Activated T-helper 1 cell treated with anti-CD3 and anti-CD28 coated beads, Interleukin-2, amount 50 U/mL, for 16 hours (primary cell): ENCODE measurements around the gene ZNF783.

Experiments used
- DNase-seq, 2 donors: peaks; one replicate each; pipeline ENCODE4 v3.0.0-alpha.2; 2020; ENCODE audit warnings: low read depth in 1 of 2, low spot score in 1 of 2

The ZNF783 gene

DNA sequence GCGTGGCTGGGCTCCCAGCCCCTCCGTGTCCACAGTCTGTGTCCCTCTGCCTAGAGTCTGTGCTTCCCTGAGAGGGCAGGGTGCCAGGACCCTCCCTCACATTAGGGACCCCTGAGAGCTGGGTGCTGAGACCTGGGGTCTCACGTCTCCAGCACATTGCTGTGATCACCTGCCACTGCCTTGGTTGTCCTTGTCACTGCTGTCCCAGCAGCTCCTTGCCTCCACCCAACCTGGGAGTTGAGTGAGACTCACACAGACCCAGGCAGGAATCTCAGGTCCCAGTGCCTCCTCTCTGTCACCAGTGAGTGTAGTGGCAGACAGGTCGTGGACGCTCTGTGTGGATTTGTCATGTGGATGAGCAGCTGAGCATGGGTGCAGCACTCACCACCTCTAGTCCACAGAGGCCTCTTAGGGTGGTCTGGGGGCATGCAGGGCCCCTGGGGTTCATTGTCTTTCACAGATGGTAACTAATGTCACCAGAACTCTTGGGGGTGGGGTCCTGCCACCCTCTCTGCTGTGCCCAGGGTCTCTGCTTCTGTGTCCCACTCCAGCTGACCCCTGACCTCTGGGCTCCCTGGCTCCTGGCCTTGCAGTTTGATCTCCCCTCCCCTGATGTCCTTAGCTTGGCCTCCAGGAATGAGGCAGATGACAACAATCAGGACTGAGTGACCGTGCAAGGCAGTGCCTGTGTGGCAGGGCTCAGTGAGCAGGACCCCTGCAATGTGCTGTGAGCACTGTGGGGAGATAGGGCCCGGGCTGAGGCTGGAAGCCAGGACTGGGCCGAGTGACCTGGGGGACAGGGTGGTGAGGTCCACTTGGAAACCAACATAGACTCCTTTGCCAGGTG lies 18.9 kb downstream of the ZNF783 start:
- DNase-seq, result no peak

DNA sequence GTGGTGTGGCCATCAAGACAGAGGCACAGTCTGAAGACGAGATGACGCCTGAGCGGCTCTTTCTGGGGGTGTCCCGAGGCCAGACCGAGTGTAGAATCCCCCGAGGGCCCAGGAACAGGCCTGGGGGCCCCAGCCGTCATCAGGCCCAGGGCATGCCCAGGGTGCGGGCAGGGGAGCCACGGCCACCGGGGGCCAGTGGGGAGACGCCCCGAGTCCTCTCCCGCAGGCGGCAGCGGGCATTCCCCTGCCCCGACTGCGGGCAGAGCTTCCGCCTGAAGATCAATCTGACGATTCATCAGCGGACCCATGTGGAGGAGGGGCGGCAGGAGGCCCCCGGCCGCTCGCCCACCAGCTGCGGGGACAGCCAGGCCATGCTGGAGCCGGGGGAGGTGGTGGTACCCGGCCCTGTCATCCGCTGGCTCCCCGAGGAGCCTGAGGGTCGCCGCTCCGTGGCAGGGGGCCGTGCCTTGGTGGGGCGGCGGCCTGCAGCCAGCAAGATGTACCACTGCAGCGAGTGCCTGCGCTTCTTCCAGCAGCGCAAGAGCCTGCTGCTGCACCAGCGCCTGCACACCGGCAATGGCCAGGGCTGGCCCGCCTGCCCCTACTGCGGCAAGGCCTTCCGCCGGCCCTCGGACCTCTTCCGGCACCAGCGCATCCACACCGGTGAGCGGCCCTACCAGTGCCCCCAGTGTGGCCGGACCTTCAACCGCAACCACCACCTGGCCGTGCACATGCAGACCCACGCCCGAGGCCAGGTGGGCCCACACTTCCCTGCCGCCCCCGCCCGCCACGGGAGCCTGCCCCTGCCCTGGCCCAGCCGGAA lies 19.7 kb downstream of the ZNF783 start:
- DNase-seq, result no peak

DNA sequence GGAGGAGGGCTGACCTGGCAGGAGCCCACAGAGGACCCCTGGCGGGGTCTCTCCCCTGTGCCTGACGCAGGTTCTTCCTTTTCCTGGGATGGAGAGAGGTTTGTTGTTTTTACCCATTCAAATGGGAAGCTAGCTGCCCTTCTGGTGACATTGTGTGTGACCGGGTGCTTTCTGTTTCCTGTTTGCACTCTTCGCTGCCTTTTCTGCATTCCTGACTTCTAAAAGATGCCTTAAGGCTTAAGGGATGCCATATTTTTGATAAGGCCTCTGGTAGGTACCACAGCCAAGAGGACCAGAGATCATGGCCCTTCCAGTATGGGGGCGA lies 20.3 kb downstream of the ZNF783 start:
- DNase-seq, result no peak

DNA sequence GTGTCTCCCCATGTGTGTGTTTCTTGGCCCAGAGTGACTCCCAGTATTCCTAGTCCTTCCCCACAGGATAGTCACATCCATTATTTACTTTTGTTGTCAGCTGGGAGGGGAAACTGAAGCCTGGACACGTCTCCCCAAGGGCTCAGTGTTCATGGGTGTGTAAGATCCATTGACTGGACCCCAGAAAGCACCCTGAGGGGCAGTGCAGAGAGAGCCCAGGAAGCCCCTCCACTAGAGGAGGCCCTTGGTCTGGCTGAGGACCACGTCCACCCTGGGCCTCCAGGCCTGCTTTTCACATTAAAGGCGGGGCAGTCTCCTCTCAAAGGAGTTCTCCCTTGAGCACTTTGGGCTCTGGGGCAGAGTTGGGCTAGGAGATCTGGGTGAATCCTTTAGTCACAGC lies 21.3 kb downstream of the ZNF783 start:
- DNase-seq, result no peak

DNA sequence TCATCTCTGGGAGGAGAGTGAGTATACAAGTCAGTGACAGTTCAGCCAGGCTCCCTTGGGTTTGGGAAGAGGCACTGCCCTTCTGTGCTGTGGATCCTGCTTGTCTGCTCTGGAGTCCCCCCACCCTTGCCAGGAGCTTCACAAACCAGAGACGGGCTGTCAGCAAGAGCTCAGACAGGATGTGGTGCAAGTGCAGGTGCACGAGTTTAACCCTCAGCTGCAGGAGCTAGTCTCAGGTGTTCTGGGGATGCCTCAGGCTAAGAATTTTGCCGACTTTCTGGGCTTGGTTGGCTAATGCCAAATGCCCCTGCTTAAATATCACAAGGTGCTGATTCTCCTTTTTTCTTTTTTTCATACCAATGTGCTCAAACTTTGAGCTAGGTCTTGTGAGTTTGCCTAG lies 22.3 kb downstream of the ZNF783 start:
- peak in 1 of 2 donors; percentile 30 for DNase-seq

DNA sequence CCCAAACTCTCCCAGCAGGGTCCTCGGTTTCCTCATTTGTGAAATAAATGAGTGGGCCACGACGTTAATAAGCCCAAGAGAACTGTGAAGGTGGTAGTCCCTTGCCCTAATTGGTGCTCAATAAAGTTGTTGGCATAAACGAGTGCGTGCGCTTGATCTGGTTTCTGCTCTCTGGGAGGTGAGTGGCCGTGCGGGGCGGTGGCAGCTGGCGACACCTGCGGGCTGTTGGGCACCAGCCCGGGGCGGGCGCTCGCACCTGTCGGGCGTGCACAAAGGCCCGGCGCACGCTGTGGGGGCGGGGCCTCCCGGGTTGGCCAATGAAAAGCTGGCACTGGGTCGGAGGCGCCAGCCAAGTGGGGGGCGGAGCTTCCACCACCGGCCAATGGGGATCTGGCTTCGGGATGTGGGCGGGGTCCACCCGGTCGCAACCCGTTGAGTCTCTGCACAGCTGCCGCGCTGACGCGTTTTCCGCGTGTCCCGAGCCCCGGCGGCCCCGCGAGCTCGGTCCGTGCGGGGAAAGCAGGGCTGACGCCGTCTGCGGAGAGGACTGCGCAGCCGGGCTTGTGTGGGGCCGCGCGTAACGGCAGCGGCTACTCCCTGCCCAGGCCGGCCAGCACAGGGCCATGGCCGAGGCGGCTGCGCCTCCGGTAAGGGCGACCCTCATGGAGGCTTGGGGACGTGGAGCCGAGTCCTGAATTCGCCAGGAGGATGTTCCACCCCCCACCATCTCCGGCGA lies 23.0 kb downstream of the ZNF783 start:
- DNase-seq, result peak; percentile 96 to 98

DNA sequence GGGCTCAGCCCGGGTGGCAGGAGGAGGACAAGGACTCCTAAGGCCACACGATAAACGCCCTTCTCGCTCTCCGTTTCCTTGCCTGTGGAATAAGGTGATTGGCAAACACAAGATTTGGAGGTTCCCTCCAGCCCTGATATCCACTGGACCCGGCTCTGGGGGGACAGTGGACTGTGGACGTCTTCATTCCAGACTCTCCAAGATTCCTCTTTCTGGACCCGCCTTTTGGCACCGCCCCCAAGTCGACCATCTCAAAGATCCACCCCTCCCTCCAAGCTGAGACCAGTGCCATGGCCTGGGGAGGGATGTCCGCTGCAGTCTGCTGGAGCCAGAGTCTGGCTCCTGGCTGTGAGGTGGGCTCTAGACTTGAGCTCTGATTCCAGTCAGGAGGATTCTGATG lies 23.6 kb downstream of the ZNF783 start:
- DNase-seq, result no peak

DNA sequence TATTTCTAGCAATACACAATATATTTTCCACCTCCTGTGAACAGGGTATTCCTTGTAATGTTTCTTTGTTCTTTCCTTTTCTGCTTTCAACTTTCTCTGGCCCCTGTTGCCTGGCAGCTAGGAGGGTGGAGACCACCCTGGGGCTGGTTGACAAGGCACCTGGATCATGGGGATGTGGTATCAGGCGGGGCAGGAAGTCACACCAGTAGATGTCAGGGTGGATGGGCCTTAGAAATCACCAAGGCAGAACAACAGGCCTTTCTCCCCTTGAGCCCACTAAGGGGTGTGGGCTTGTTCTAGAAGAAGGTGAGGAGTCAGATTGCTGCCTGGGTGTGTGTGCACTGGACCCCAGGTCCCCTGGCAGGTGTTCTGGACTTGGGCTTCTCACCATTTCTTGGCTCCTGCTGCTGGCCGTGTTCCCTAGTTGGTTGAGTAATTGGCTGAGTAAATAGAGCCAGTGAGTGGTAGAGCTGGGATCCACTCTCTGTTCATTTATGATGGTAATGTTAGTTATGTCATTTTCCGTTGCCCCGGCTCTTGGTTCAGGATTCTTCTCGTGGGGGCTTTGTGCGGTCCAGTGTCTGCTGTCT lies 24.9 kb downstream of the ZNF783 start:
- no peak for DNase-seq

DNA sequence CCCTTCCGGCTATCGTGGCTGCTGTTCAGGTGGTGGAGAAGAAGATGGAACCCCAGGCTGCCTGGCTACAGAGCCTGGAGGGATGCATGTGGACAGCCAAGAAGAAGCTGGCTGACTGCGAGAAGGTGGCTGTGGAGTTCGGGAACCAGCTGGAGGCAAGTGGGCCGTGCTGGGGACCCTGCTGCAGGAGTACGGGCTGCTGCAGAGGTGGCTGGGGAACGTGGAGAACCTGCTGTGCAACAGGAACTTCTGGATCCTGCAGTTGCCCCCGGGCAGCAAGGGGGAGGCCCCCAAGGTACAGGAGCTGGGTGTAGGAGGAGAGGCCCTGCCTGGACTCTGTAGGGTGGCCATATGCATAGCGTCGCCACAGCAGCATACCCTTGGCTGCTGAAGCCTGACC lies 25.6 kb downstream of the ZNF783 start:
- DNase-seq, result no peak

DNA sequence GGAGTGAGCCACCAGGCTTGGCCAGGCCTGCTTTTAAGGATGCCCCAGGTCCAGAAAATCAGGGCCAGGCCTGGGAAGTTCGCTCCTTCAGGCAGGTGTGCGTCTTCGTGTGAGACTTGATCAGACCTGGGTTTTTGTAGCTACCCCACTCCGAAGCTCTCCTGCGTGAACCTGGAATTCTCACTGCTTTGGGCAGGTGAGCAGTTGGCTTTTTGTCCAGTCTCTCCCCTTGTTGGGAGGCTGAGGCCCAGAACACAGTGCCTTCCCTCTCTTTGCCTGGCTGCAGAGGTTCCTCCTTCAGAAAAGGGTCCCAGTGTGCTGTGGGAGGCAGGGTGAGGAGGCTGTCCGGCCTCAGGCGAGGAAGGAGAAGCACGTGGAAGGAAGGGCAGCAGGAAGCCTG lies 27.3 kb downstream of the ZNF783 start:
- no peak for DNase-seq

DNA sequence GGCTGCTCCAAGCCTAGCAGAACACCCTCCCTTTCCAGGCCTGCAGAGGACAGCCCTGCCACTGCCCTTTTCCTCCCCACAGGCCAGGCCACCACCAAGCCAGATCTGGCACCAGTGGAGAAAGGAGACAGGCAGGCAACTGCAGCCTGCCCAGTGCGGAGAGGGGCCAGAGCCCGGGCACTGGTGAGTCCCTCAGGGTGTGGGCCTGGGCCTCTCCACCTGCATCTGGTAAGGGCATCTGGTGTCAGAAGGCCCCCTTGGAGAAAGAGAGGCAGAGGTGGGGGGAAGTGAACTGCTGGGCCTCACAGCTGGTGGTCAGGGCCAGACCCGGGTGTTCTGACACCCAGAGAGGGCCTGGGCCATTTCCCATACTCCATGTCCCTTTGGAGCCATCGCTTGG lies 27.9 kb downstream of the ZNF783 start:
- no peak for DNase-seq

DNA sequence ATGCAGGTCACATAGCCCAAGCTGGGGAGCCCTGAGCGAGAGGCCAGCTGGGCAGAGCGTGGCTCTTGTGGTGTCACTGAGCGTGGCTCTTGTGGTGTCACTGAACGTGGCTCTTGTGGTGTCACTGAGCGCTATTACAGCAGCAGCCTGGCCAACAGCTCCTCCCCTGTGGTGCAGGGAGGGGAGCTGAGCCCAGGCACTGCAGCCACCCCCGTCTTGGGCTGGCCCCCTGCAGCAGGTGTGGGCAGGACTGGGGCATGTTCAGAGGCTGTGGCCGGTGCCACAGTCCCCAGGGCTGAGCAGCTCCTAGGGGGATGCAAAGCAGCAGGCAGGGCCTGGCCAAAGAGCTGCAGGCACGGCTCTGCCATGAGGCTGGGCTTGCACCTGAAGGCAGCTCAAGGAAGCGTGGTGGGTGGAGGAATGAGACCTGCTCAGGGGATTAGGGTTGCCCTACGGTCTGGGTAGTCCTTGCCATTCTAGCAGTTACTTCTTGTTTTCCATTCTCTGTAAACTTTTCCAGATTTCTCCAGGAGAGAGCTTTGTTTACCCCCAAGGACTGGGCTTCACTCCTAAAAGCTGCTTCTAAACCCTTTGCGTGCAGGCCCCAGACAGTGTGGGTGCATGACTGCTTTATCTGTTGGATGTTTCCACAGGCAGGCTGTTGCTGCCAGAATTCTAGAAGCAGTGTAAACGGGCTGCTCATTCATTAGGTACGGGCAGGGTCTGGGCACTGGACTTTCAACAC lies 29.2 kb downstream of the ZNF783 start:
- no peak for DNase-seq

DNA sequence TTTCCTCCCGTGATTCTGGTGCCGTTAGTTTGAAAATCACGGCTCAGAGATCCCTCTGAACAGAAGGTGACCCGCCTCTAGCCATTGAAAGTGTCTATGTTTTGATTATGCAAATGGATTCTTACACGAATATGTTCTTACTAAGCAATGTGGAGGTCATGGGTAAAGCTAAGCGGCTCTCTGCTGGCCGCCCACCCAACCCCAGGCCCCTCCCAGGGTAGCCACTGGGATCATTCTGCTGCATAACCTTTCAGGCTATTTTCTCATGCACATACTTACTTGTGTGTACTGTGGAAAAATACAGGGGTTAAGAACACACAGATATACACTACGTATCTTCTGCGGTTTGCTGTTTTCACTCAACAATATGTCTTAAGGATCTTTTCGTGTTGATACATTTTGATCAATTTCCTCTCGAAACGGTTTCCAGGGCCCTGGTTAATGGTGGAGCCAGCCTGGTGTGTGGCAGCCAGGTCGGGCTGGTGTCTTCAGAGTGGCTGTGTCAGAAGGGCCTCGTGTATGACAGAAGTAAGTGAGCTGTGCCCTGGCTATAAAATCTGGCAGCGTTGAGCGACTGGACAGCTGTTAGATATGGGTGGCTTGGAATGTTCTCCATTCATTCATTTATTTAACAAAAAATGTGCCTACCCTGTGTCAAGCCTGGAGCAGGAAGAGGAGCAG lies 29.9 kb downstream of the ZNF783 start:
- DNase-seq, result no peak

DNA sequence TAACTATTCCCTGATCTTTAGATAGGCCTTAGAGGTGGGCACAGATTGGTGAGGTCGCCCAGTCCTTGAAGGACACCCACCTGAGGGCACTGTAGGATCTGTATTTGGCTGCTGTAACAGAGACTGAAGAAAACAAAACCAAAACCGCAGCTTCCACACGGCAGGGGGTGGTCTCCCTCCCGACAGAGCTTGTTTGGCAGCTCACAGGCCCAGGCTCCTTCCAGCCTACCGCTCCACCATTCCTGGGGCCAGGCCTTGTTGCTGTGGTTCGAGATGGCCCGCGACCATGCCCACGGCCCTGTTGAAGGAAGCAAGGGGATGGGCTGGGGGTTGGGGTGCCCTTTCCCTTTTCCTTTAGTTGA lies 30.4 kb downstream of the ZNF783 start:
- DNase-seq, result no peak

DNA sequence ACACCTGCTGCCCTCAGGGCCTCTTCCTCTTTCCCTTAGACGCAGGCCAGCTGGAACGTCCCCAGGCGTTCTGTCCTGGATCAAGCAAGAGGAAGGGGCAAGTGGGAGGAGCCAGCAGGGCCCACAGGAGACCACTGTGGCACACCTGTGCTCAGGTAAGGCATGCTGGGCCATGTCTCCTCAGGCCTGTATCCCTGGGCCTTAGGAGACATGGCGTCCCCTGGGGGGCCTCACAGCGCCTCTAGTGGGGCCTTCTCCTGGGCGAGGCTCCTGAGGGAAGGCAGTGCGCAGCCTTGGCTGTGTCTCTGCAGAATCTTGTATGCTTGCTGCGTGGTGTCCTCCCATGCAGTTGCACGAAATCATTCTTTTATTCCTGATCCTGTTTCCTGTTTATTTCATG lies 31.3 kb downstream of the ZNF783 start:
- DNase-seq, result no peak

DNA sequence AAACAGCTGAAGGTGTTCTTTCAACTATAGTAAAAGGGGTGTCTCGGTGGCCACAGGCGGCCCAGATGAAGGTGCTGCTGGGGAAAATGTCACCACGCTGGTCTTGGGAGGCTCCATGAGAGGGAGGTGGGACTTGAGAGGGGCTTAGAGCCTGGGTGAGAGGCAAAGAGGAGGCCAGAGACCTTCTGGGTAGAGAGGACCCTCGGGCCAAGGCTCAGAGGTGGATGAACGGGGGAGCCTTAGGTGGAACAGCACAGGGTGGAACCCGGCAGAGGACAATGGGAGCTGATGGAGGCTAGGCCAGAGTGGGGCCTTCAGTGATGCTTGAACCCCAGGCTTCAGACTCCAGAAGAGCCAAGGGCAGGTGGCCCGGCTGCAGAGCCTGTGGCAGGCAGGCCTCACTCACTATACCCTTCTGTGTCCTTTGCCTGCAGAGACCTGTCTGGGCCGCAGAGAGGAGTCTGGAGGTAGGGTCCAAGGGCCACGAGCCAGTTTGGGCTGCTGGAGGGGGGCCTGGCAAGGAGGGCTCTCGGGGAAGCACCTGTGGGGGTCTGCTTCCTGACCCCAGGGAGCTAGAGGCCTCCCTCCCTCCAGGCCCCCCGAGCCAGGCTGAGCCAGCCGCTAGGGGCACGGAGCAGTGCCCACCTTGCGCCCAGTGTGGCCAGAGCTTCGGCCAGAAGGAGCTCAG lies 32.1 kb downstream of the ZNF783 start:
- no peak for DNase-seq

DNA sequence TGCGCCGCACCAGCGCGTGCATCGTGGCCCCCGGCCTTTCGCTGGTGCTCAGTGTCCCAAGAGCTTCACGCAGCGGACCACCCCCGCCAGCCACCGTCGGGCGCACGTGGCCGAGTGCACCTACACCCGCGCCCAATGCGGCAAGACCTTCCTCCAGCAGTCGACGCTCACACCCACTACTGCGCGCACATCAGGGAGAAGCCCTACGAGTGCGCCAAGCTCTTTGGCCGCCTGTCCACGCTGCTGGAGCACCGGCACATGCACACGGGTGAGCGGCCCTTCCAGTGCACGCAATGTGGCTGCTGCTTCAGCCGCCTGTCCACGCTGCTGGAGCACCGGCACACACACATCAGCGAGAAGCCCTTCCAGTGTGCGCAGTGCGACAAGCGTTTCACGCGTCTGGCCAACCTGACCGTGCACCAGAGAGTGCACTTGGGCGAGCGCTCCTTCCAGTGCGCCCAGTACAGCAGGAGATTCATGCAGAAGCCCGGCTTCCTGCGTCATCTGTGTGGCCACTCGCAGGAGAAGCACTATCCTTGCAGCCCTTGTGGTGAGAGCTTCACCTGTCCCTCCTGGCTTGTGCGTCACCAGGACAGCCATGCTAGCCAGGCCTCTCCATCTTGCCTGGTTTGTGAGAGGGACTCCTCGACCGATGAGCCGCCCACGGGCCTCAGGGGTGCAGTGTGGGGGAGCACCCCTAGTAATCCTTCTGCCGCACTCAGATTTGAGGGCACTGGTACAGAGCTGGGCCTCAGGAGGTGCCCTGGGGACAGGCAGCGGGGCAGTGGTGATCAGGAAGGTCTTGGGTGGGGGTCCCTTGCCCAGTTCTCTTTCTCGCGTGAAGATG lies 32.9 kb downstream of the ZNF783 start:
- no peak for DNase-seq

DNA sequence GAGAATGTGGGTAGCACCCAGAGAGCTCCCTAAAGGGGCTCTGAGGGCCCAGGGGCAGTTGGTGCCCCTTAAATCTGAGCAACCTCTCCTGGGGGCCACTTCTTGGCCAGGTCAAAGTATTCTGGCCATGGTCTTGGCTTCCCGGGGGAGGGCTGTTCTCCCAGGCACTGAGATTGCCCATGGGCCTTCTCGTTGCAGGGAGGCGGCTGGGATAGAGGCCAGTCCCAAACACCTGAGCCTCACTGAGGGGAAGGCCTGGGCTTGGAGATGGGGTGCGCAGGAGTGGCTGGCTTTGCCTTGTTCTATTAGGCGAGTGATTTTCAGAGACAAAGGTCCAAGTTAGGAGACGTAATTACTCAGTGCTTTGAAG lies 33.5 kb downstream of the ZNF783 start:
- DNase-seq, result no peak

DNA sequence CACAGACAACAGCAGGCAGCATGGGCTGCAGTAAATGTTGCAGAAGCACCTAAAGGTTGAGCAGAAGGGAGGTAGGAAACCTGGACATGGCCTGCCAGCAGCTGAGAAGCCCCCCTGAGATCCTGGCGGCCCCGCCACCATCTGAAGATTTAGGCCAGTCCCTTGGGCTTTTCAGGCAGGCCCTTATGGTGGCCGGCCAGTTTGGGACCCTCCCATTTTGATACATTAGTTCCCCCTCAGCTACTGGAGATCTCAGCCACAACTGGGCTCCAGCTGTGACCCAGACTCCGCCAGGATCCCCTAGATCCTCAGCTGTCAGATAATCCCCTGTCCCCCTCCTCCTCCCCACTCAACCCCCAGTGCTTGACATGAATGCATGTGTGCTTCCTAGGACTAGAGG lies 34.4 kb downstream of the ZNF783 start:
- no peak for DNase-seq
